LNCaP clone FGC (cell line): ENCODE measurements around the gene S100G.
"Not testable (repeated sequence)": the region's sequence is repeated elsewhere in the genome, so short reads cannot be mapped to it uniquely, and the experiment has no call there.

Source experiments
- DNase-seq: peaks from one replicate; pipeline ENCODE4 v3.0.0-alpha.2; 2011; ENCODE audit warnings: low read depth
- H3K4me3 ChIP-seq: 2 replicates; pipeline ENCODE4 v1.5.1; 2011; ENCODE audit warnings: mild to moderate bottlenecking, low read depth, low read length, control low read depth
- CTCF ChIP-seq: IDR thresholded peaks from 2 replicates; pipeline ENCODE4 v1.5.1; 2012; ENCODE audit warnings: mild to moderate bottlenecking; ENCODE audit not compliant: control insufficient read depth, insufficient read depth; ENCODE audit errors: extremely low read depth

Gene S100G

GRCh38 chrX:16612257-16612897, 37.6 kb upstream of the S100G start:
- DNase-seq: no peak
- TF ChIP-seq CTCF: no peak

DNA sequence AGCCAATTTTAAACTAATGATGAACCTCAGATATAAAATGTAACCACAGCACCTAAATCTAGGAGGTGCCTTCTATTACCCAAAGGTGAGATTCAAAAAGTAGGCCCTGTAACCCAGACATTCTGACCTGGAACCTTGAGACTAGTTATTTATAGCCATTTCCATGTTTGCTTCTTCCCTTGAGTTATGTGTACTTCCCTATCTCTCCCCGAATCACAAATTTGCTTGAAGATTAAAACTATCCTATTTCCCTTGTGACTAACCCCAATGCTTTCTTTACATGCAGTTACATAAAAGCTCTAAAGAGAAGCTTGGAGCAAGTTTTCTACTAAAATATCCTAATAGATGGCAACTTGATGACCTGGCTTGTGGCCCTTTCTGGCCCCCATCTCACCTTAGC, 32.6 kb upstream of the S100G start:
- no peak for DNase-seq
- no peak for TF ChIP-seq CTCF
- H3K4me3 ChIP-seq: no peak overlapping the region

More at GRCh38 chrX:16612257-16612897, 37.6 kb upstream of the S100G start:
- H3K4me3 ChIP-seq: no peak overlapping the region

- TF ChIP-seq CTCF: no peak
- H3K4me3 ChIP-seq: no peak overlapping the region
- DNase-seq: no peak
Observed at GRCh38 chrX:16618422-16618821, 31.5 kb upstream of the S100G start.

DNA sequence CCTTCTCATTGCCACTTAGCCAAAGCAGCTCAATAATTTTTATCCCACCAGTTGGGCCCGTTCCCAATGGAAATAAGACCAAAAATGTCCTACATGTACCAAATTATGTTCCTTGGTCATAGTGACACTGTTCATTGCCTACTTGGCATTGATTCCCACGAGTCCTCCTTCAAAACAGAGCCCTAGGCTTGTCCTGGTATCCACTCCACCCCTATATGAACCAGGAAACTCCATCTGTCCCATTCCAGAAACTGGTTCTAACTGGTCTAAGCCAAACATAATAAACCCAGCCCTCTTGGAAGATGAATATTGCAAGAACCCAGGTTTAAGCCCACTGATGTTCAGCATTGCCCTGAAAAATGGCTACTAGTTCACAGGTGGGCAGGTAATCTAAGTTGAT, 30.9 kb upstream of the S100G start:
- no peak overlapping the region for H3K4me3 ChIP-seq
- DNase-seq: no peak
- TF ChIP-seq CTCF: no peak

GRCh38 chrX:16628511-16628910, 21.4 kb upstream of the S100G start:
- DNase-seq, H3K4me3 ChIP-seq: not testable (repeated sequence)

GRCh38 chrX:16628946-16629595, 20.9 kb upstream of the S100G start:
- no peak overlapping the region for H3K4me3 ChIP-seq
- DNase-seq: no peak
- TF ChIP-seq CTCF: no peak

GRCh38 chrX:16629909-16630308, 20.0 kb upstream of the S100G start:
- TF ChIP-seq CTCF: no peak

More at GRCh38 chrX:16629909-16630308, 20.0 kb upstream of the S100G start:
- no peak overlapping the region for H3K4me3 ChIP-seq
- no peak for DNase-seq
